Hepatocyte (in vitro differentiated cells): Measurements from ENCODE around the gene STMN3. TPM values are rescaled to one million over a fixed set of nuclear protein-coding genes. Genes with fewer than 3 reads are reported as not detected.

Experiments
- DNase-seq: peaks from one replicate; pipeline ENCODE4 v3.0.0-alpha.2; 2016; ENCODE audit warnings: low spot score
- H2AFZ ChIP-seq: fragments of 200-600 bp; sonication (generic); 2 replicates; pipeline ENCODE4 v1.6.0; 2016; ENCODE audit warnings: antibody characterized with exemption, mild to moderate bottlenecking
- H3K27ac ChIP-seq: fragments of 200-600 bp; sonication (generic); 2 replicates; pipeline ENCODE4 v1.5.1; 2016; ENCODE audit warnings: mild to moderate bottlenecking
- H3K27me3 ChIP-seq: fragments of 200-600 bp; sonication (generic); 2 replicates; pipeline ENCODE4 v1.6.1; 2016
- H3K36me3 ChIP-seq: fragments of 200-600 bp; sonication (generic); replicated peaks from 2 replicates; pipeline ENCODE4 v1.5.1; 2016; ENCODE audit warnings: low read depth; ENCODE audit not compliant: insufficient read depth
- H3K4me1 ChIP-seq: fragments of 200-600 bp; sonication (generic); 2 replicates; pipeline ENCODE4 v1.5.1; 2016; ENCODE audit warnings: mild to moderate bottlenecking, moderate library complexity; ENCODE audit not compliant: insufficient read depth
- H3K4me2 ChIP-seq: fragments of 200-600 bp; sonication (generic); 2 replicates; pipeline ENCODE4 v1.6.0; 2016
- H3K4me3 ChIP-seq: fragments of 200-600 bp; sonication (generic); 2 replicates; pipeline ENCODE4 v1.5.1; 2016; ENCODE audit warnings: mild to moderate bottlenecking
- H3K79me2 ChIP-seq: fragments of 200-600 bp; sonication (generic); 2 replicates; pipeline ENCODE4 v1.6.0; 2017; ENCODE audit warnings: mild to moderate bottlenecking
- H3K9me2 ChIP-seq: fragments of 200-600 bp; sonication (generic); replicated peaks from 2 replicates; pipeline ENCODE4 v1.6.0; 2017; ENCODE audit warnings: mild to moderate bottlenecking; ENCODE audit not compliant: insufficient read depth
- H3K9me3 ChIP-seq: fragments of 200-600 bp; sonication (generic); 2 replicates; pipeline ENCODE4 v1.5.1; 2016; ENCODE audit warnings: low read depth, mild to moderate bottlenecking
- H4K20me1 ChIP-seq: fragments of 200-600 bp; sonication (generic); 2 replicates; pipeline ENCODE4 v1.6.0; 2016; ENCODE audit warnings: mild to moderate bottlenecking; ENCODE audit not compliant: insufficient read depth, poor library complexity, severe bottlenecking
- EZH2 ChIP-seq: fragments of 200-600 bp; sonication (generic); IDR thresholded peaks from 2 replicates; pipeline ENCODE4 v1.6.1; 2016; ENCODE audit warnings: antibody characterized with exemption, mild to moderate bottlenecking, borderline replicate concordance
- EZH2phosphoT487 ChIP-seq: fragments of 200-600 bp; sonication (generic); IDR thresholded peaks from one replicate; pipeline ENCODE4 v1.6.1; 2018; ENCODE audit warnings: antibody characterized with exemption, mild to moderate bottlenecking, low read depth, moderate library complexity; ENCODE audit not compliant: unreplicated experiment, severe bottlenecking
- WGBS: methylation state at CpG from one replicate; pipeline ENCODE4 v1.1.6; 2016; ENCODE audit warnings: low lambda C conversion rate; ENCODE audit errors: missing lambda C conversion rate; 5-methylcytosine and 5-hydroxymethylcytosine counted together
- polyA plus RNA-seq: library from polyadenylated mRNA; unstranded; fragments of >200 nt; fragmentation: Nextera tagmentation; extraction: Ambion mirVana; gene quantifications from 2 replicates; pipeline ENCODE4 v1.2.1, GENCODE V29; 2016
- total RNA-seq: library from RNA; depleted of rRNA; stranded (reverse); fragments of >200 nt; gene quantifications from 2 replicates; pipeline ENCODE4 v1.2.3, GENCODE V29; 2014
- TF ChIP-seq, protein P1 (sequence below): fragments of 200-600 bp; sonication (generic); IDR thresholded peaks from 2 replicates; pipeline ENCODE4 v1.5.1; 2016; ENCODE audit warnings: antibody characterized with exemption, mild to moderate bottlenecking; ENCODE audit not compliant: poor library complexity

STMN3 gene
- total and polyA plus RNA-seq, 2 experiments from 2014 or later = 14.4 to 18.2 TPM

DNA sequence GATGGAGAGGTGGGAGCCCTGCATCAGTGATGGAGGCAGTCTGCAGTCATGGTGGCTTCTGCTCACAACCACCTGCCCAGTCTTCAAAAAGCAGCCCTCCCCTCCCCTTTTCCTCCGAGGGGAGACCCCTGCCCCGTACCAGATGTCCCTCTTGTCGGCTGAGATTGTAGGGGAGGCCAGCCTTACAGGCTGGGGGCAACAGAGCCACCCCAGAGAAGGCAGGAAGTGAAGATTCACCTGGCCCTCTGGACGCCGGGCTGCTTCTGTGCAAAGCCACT lies 47.8 kb upstream of the STMN3 start:
- Histone ChIP-seq H3K4me3 (no peak overlapping the region), H3K27ac (no peak overlapping the region), H3K9me3 (no peaks in the 10 kb centered on the region), H3K79me2 (peaks cover 8% of the 10 kb centered on the region), H3K4me1 (peaks cover 10% of the 10 kb centered on the region), H4K20me1 (no peaks in the 10 kb centered on the region), H3K4me2 (no peak overlapping the region), H3K36me3 (no peaks in the 10 kb centered on the region), H3K27me3 (no peaks in the 10 kb centered on the region), H3K9me2 (no peaks in the 10 kb centered on the region), H2AFZ (no peak overlapping the region)
- no peak for DNase-seq
- TF ChIP-seq EZH2phosphoT487 (no peak), EZH2 (no peak)
- TF ChIP-seq, protein P1, sequence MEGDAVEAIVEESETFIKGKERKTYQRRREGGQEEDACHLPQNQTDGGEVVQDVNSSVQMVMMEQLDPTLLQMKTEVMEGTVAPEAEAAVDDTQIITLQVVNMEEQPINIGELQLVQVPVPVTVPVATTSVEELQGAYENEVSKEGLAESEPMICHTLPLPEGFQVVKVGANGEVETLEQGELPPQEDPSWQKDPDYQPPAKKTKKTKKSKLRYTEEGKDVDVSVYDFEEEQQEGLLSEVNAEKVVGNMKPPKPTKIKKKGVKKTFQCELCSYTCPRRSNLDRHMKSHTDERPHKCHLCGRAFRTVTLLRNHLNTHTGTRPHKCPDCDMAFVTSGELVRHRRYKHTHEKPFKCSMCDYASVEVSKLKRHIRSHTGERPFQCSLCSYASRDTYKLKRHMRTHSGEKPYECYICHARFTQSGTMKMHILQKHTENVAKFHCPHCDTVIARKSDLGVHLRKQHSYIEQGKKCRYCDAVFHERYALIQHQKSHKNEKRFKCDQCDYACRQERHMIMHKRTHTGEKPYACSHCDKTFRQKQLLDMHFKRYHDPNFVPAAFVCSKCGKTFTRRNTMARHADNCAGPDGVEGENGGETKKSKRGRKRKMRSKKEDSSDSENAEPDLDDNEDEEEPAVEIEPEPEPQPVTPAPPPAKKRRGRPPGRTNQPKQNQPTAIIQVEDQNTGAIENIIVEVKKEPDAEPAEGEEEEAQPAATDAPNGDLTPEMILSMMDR = no peak
- WGBS = 92% methylated on average over 5 of the region's 5 CpGs

DNA sequence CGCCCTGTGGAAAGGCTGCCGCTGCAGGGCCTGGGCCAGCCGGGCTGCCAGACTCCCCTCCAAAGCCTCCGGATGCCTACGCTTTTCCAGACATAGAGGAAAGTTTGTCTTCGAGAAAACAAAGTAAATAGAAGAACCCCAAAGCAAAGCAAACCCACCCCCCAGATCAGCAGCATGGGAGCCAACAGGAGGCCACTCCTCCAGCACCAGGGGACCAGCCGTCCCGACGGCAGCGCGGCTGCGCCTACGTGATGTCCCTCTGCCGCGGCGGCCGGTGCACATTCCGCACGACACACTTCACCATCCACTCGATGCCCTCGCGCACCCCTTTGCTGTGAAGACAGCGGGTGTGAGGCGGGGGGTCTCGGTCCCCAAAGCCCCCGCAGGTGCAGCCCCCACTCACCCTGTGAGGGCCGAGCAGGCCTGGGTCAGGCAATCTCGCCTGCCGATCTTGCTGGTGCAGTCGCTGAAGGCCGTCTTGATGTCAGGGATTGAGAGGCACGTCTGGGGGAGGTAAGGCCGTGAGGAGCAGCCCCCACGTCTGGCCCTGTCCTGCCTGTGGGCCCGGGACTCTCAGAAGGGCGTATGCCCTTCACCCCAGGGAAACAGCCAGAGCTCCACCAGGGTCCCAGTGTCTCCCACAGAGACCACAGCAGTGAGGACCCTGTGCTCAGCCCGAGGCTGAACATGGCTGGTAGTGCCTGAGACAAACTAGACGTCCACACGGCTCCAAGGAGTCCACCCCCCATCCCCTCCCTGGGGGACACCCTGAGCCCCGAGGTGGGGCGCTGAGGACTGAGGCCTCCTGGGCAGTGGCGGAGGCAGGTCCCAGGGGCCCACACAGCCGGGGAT lies 47.2 kb upstream of the STMN3 start:
- no peaks in the 10 kb centered on the region for H3K27me3 ChIP-seq
- H3K4me2 ChIP-seq = no peak overlapping the region
- peaks cover 2% of the 10 kb centered on the region for H3K79me2 ChIP-seq
- no peaks in the 10 kb centered on the region for H3K36me3 ChIP-seq
- H4K20me1 ChIP-seq = no peaks in the 10 kb centered on the region
- no peaks in the 10 kb centered on the region for H3K9me3 ChIP-seq
- H3K4me3 ChIP-seq = no peak overlapping the region
- TF ChIP-seq EZH2 (no peak), EZH2phosphoT487 (no peak)
- TF ChIP-seq, protein P1 = no peak
- H2AFZ ChIP-seq = no peak overlapping the region
- peaks cover 10% of the 10 kb centered on the region for H3K4me1 ChIP-seq
- no peak for DNase-seq
- H3K9me2 ChIP-seq = no peaks in the 10 kb centered on the region
- H3K27ac ChIP-seq = no peak overlapping the region
- WGBS = 95% methylated on average over 38 of the region's 43 CpGs

DNA sequence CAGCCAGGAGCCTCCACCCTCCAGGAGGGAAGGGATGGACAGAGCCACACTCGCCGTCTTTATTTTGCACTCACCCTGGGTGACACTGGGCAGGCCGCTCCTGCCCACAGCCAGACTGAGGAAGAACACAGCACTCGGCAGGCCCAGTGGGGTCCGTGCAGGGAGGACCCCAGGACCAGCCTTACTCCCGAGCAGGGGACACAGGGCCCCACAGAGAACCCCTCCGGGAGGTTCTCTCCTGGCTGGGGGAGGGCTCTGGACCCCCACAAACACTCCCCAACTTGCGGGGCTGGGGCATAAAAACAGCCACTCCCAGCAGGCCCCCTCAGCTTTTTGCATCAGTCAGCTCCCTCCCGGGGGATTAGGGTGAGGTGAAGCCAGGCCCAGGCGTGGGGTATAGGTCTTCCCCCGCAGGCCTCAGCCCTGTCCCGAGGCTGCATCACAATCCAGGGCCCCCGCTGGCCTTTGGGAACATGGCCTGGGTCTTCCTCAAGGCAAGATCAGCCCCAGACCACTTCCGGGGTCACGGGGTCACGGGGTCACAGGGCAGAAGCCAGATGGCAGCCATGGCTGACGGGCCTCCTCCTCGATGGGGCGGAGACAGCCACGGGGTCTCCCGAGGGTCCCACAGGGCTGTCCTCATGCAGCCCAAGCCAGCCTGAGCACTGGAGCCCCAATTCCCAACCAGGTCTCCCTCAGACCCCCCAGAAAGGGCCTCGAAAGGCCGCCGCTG lies 46.4 kb upstream of the STMN3 start:
- Histone ChIP-seq H3K36me3 (no peaks in the 10 kb centered on the region), H3K27me3 (no peaks in the 10 kb centered on the region), H3K4me2 (no peak overlapping the region), H3K4me1 (peaks cover 10% of the 10 kb centered on the region), H3K79me2 (no peaks in the 10 kb centered on the region), H4K20me1 (no peaks in the 10 kb centered on the region), H3K27ac (no peak overlapping the region), H3K9me2 (no peaks in the 10 kb centered on the region), H2AFZ (no peak overlapping the region), H3K9me3 (no peaks in the 10 kb centered on the region), H3K4me3 (no peak overlapping the region)
- TF ChIP-seq, protein P1 = no peak
- TF ChIP-seq EZH2 (no peak), EZH2phosphoT487 (no peak)
- 89% methylated on average over 24 of the region's 24 CpGs for WGBS
- no peak for DNase-seq
